ENCODE data around the gene ADAM21.
"Not testable (repeated sequence)": the region's sequence is repeated elsewhere in the genome, so short reads cannot be mapped to it uniquely, and the experiment has no call there.

The ADAM21 gene

DNA sequence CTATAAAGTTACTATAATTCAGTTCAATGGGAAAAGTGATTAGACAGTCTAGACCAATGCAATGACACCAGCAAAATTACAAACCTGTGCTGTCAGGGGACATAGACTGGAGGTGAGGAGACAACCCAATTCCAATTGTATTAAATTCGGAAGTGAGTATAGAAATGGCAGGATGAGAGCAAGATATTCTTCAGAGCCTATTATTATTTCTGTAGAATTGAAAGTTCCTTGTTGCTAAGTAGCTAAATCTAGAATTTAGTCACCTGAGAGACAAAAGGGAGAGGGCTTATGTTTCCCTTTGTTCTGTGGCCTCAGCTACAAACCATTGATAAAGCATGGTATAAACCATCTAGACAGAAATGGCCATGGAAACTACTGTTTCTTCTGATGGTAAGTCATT, at the start of gene ADAM21:
Gene ADAM21, plus strand, starts transcription at position 301 of the 400 bp plus-strand sequence. CDS start 5,326 bp downstream, outside the sequence.
- H3K27me3 Mint-ChIP-seq, result peaks cover 2% of the 10 kb centered on the region
- no peaks in the 10 kb centered on the region for H3K9me3 Mint-ChIP-seq
- H3K27ac Mint-ChIP-seq, result no peak within 1 kb of the TSS
- H3K4me3 Mint-ChIP-seq, result no peak within 1 kb of the TSS
- H3K36me3 Mint-ChIP-seq, result no peaks in the 10 kb centered on the region
- no peaks in the 10 kb centered on the region for H3K4me1 Mint-ChIP-seq

- H3K36me3 Mint-ChIP-seq, result peaks cover 12% of the 10 kb centered on the region
- not testable (repeated sequence) for H3K27ac Mint-ChIP-seq, H3K4me3 Mint-ChIP-seq, H3K27me3 Mint-ChIP-seq, H3K9me3 Mint-ChIP-seq
- H3K4me1 Mint-ChIP-seq, result peaks cover 35% of the 10 kb centered on the region
Observed at GRCh38 chr14:70403335-70403734, 48.6 kb upstream of the ADAM21 start.

DNA sequence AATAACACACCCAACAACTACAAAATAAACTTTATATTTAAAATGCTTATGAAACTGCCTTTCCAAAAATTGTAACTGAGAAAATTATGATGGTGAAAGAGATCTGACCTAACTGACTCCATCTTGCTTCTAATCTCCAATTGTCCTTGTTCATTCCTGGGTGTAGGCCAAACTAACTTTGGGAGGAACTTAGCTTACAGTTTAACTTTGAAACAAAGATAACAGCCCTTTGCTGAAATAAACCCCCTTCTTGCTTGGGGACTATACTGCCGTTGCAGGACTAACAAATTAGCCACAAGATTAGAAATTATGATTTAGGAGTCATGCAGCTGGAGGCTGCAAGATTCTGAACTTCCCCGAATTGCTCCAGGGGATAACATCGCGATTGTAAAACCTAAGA, 45.8 kb upstream of the ADAM21 start:
- not testable (repeated sequence) for H3K9me3 Mint-ChIP-seq, H3K27me3 Mint-ChIP-seq, H3K27ac Mint-ChIP-seq, H3K4me3 Mint-ChIP-seq
- peaks cover 47% of the 10 kb centered on the region for H3K4me1 Mint-ChIP-seq
- peaks cover 19% of the 10 kb centered on the region for H3K36me3 Mint-ChIP-seq

GRCh38 chr14:70407621-70408020, 44.4 kb upstream of the ADAM21 start:
- no peaks in the 10 kb centered on the region for H3K9me3 Mint-ChIP-seq
- no peak overlapping the region for H3K27ac Mint-ChIP-seq
- H3K4me3 Mint-ChIP-seq, result no peak overlapping the region
- peaks cover 16% of the 10 kb centered on the region for H3K36me3 Mint-ChIP-seq
- peaks cover 53% of the 10 kb centered on the region for H3K4me1 Mint-ChIP-seq
- H3K27me3 Mint-ChIP-seq, result no peaks in the 10 kb centered on the region

DNA sequence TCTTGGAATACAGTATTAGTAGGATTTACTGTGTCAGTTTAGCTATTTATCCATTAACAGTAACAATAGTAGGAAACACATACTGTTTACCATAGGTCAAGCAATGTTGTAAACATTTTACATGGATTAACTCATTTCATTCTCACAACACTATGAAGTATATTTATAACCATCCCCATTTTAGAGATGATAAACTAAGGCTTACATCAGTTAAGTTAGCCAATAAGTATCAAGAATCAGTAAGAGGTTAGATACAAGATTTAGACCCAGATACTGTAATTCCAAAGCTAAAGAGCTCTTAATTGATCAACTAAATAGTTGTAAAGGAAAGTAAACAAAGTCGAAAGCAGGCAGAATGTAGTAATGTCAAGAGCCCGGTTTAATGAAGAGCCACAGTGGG, 36.2 kb upstream of the ADAM21 start:
- Mint-ChIP-seq H3K36me3 (peaks cover 5% of the 10 kb centered on the region), H3K27ac (peak overlapping the region; percentile 52), H3K27me3 (no peaks in the 10 kb centered on the region), H3K9me3 (no peaks in the 10 kb centered on the region), H3K4me3 (peak overlapping the region; percentile 92), H3K4me1 (peaks cover 50% of the 10 kb centered on the region)

- H3K27ac Mint-ChIP-seq, result peak overlapping the region; percentile 86
- H3K4me3 Mint-ChIP-seq, result peak overlapping the region; percentile 92
- peaks cover 5% of the 10 kb centered on the region for H3K36me3 Mint-ChIP-seq
- H3K27me3 Mint-ChIP-seq, result no peaks in the 10 kb centered on the region
- peaks cover 47% of the 10 kb centered on the region for H3K4me1 Mint-ChIP-seq
- H3K9me3 Mint-ChIP-seq, result no peaks in the 10 kb centered on the region
Observed at GRCh38 chr14:70416338-70416724, 35.6 kb upstream of the ADAM21 start.

DNA sequence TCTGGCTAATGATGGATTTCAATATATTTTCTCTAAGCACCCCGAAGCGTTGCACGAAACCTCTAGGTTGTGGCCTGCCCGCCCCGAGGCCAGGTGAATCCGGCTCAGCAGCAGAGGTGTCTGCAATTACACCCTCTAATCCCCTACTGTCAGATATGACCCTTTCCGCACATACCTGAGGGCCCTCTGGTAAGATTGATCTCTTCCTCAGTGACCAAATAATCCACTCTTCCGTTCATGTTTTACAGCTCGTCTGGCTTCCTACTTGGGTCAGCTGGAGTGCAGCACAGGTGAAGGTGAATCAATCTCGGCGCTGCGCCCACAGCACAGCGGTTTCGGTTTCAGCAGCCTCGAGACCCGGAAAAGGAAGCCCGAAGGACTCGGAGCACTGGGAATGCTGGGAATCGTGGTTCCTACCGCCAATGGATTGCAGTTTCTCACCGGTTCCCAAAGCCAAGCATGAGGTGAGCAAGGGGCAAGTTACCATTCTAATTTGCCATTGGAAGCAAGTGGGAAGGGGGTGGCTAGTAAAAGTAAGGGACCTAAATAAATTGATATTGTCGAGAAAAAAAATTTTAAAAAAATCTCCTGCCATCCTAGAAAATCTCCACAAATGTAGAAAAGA, 35.1 kb upstream of the ADAM21 start, which contains the start of gene SYNJ2BP:
Gene SYNJ2BP, minus strand, starts transcription at position 366 of the 625 bp plus-strand sequence. Its CDS starts 127 bp downstream, at position 239.
- Mint-ChIP-seq H3K27me3 (no peaks in the 10 kb centered on the region), H3K4me3 (peak within 1 kb of the TSS; percentile 92), H3K27ac (peak within 1 kb of the TSS; percentile 86), H3K4me1 (peaks cover 42% of the 10 kb centered on the region), H3K9me3 (no peaks in the 10 kb centered on the region), H3K36me3 (peaks cover 5% of the 10 kb centered on the region)

- not testable (repeated sequence) for H3K27me3 Mint-ChIP-seq, H3K27ac Mint-ChIP-seq, H3K36me3 Mint-ChIP-seq, H3K9me3 Mint-ChIP-seq, H3K4me3 Mint-ChIP-seq
- H3K4me1 Mint-ChIP-seq, result peaks cover 21% of the 10 kb centered on the region
Observed at GRCh38 chr14:70419270-70419931, 32.6 kb upstream of the ADAM21 start.

DNA sequence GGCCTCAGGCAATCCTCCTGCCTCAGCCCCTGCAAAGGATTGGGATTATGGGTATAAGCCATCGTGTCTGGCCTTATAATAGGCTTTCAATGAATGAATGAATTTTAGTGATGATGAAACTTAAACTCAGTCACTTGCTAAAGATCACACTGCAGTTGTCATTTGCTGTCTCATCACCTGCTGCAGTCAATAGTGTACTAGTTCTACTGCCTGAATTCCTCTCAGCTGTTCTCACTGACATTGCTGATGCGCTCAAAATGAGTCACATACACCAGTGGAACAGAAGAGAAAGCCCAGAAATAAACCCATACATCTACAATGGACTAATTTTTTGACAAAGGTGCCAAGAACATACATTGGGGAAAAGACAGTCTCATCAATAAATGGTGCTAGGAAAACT, 29.4 kb upstream of the ADAM21 start:
- H3K4me3 Mint-ChIP-seq, result no peak overlapping the region
- H3K4me1 Mint-ChIP-seq, result no peaks in the 10 kb centered on the region
- no peaks in the 10 kb centered on the region for H3K9me3 Mint-ChIP-seq
- H3K27me3 Mint-ChIP-seq, result no peaks in the 10 kb centered on the region
- H3K36me3 Mint-ChIP-seq, result no peaks in the 10 kb centered on the region
- H3K27ac Mint-ChIP-seq, result no peak overlapping the region

GRCh38 chr14:70425354-70425753, 26.6 kb upstream of the ADAM21 start:
- no peak overlapping the region for H3K4me3 Mint-ChIP-seq
- H3K36me3 Mint-ChIP-seq, result peaks cover 1% of the 10 kb centered on the region
- H3K27me3 Mint-ChIP-seq, result peaks cover 8% of the 10 kb centered on the region
- H3K4me1 Mint-ChIP-seq, result no peaks in the 10 kb centered on the region
- H3K27ac Mint-ChIP-seq, result no peak overlapping the region
- H3K9me3 Mint-ChIP-seq, result no peaks in the 10 kb centered on the region

DNA sequence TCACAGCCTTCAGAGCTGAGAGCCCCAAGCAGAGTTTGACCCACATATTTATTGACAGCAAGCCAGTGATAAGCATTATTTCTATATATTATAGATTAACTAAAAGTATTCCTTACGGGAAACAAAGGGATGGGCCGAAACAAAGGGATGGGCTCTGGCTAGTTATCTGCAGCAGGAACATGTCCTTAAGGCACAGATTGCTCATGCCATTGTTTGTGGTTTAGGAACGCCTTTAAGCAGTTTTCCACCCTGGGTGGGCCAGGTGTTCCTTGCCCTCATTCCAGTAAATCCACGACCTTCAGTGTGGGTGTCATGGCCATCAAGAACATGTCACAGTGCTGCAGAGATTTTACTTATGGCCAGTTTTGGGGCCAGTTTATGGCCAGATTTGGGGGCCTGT, 25.4 kb upstream of the ADAM21 start:
- not testable (repeated sequence) for H3K27ac Mint-ChIP-seq, H3K36me3 Mint-ChIP-seq, H3K4me3 Mint-ChIP-seq, H3K4me1 Mint-ChIP-seq
- H3K27me3 Mint-ChIP-seq, result peaks cover 14% of the 10 kb centered on the region
- H3K9me3 Mint-ChIP-seq, result peaks cover 11% of the 10 kb centered on the region

DNA sequence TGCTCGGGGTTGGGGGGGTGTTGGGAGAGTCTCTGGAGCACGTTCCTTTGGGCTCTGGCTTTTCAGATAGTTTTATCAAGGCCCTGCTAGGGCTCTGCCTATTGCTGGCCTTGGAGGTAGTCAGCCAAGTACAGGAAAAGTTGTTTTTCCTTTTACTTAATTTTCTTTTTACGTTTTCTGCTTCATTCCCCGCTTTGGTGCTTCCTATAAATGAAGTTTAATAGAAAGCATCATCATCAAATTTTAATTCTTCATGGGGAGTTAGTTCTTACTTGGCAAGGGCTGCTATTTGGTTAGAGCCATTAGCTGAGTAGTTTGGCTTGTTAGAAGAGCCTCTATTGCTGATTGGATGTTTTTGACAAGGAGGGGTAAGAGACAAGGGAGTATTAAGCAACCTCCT, 15.1 kb upstream of the ADAM21 start:
- no peak overlapping the region for H3K4me3 Mint-ChIP-seq
- H3K4me1 Mint-ChIP-seq, result no peaks in the 10 kb centered on the region
- no peak overlapping the region for H3K27ac Mint-ChIP-seq
- H3K9me3 Mint-ChIP-seq, result peaks cover 28% of the 10 kb centered on the region
- peaks cover 13% of the 10 kb centered on the region for H3K27me3 Mint-ChIP-seq
- H3K36me3 Mint-ChIP-seq, result peaks cover 6% of the 10 kb centered on the region

DNA sequence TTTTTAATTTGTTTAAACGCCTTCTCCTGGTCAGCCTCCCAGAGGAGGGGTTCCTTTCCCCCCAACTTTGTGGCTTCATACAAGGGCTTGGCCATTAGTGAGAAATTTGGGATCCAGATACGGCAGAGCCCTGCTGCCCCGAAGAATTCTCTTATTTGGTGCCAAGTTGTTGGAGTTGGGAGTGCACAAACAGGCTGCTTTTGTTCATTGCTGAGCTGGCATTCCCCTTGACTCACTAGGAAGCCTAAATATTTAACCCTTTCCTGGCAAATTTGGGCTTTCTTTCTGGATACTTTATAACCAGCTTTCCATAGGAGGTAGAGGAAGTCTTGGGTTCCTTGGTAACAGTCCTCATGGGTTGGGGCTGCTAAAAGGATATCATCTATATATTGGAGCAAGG, 10.3 kb upstream of the ADAM21 start:
- Mint-ChIP-seq H3K27me3 (peaks cover 2% of the 10 kb centered on the region), H3K36me3 (peaks cover 15% of the 10 kb centered on the region), H3K27ac (no peak overlapping the region), H3K9me3 (peaks cover 31% of the 10 kb centered on the region), H3K4me1 (no peaks in the 10 kb centered on the region), H3K4me3 (no peak overlapping the region)

- peaks cover 2% of the 10 kb centered on the region for H3K27me3 Mint-ChIP-seq
- H3K4me1 Mint-ChIP-seq, result no peaks in the 10 kb centered on the region
Observed at GRCh38 chr14:70442750-70443149, 9.2 kb upstream of the ADAM21 start.

GRCh38 chr14:70448633-70449340, 3.2 kb upstream of the ADAM21 start:
- peaks cover 8% of the 10 kb centered on the region for H3K36me3 Mint-ChIP-seq
- no peak overlapping the region for H3K27ac Mint-ChIP-seq
- no peak overlapping the region for H3K4me3 Mint-ChIP-seq
- H3K4me1 Mint-ChIP-seq, result no peaks in the 10 kb centered on the region
- peaks cover 7% of the 10 kb centered on the region for H3K9me3 Mint-ChIP-seq
- H3K27me3 Mint-ChIP-seq, result no peaks in the 10 kb centered on the region

More at GRCh38 chr14:70442750-70443149, 9.2 kb upstream of the ADAM21 start:
- Mint-ChIP-seq H3K36me3 (peaks cover 15% of the 10 kb centered on the region), H3K4me3 (no peak overlapping the region), H3K27ac (no peak overlapping the region), H3K9me3 (peaks cover 31% of the 10 kb centered on the region)

DNA sequence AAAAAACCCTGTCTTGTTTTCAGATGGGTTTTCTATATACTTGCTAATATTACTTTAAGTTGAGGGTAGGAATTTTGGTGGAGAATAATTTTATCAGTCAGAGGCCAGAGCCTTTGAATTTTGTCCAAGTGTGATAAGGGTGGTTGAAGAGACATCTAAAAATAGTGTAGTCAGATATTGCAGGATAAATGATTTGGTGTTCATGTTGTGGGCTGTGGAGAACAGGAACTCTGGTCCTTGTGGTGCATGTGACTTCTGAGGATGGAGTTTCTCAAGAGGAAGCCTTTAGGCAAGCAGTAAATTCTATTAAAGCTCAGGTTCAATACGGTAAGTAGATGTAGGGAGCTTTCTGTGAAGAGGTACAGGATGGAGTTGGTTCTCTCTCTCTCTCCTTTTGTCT, 2.8 kb downstream of the ADAM21 start:
- Mint-ChIP-seq H3K4me1 (no peaks in the 10 kb centered on the region), H3K36me3 (no peaks in the 10 kb centered on the region), H3K27ac (no peak overlapping the region), H3K4me3 (no peak overlapping the region), H3K9me3 (no peaks in the 10 kb centered on the region), H3K27me3 (peaks cover 2% of the 10 kb centered on the region)

All from activated naive CD4-positive, alpha-beta T cell treated with anti-CD3 and anti-CD28 coated beads, Interleukin-2, amount 50 U/mL, for 24 hours (primary cell).